Measurements from ENCODE around the gene TMEM33.

The TMEM33 gene

GRCh38 chr4:41998019-41998418 is 62.8 kb downstream of the TMEM33 start:
- no peak for DNase-seq (ENCODE audit: low read depth in 2 of 2)

- DNase-seq (ENCODE audit: low read depth in 2 of 2) = no peak
Observed at GRCh38 chr4:41999321-41999720, 64.1 kb downstream of the TMEM33 start.

- no peak for DNase-seq (ENCODE audit: low read depth in 2 of 2)
Observed at GRCh38 chr4:42008011-42008786, 73.0 kb downstream of the TMEM33 start.
